Fibroblast of mammary gland (primary cell): Measurements from ENCODE around the gene VGLL2.
"Not testable (repeated sequence)": the region's sequence is repeated elsewhere in the genome, so short reads cannot be mapped to it uniquely, and the experiment has no call there.

Source experiments
- DNase-seq: peaks from one replicate; pipeline ENCODE4 v3.0.0-alpha.2; 2010; ENCODE audit warnings: low read depth
- H3K4me3 ChIP-seq: 2 replicates; pipeline ENCODE4 v1.5.1; 2011; ENCODE audit warnings: low read depth, mild to moderate bottlenecking, low read length, moderate library complexity; ENCODE audit not compliant: control insufficient read depth
- TF ChIP-seq, protein P1 (sequence below): conservative IDR thresholded peaks from 2 replicates; pipeline ENCODE4 v1.5.1; 2011; ENCODE audit warnings: low read depth, low read length, inconsistent platforms; ENCODE audit not compliant: control insufficient read depth, insufficient read depth

Gene VGLL2

GRCh38 chr6:117231466-117231865 lies 33.9 kb upstream of the VGLL2 start:
- TF ChIP-seq, protein P1, sequence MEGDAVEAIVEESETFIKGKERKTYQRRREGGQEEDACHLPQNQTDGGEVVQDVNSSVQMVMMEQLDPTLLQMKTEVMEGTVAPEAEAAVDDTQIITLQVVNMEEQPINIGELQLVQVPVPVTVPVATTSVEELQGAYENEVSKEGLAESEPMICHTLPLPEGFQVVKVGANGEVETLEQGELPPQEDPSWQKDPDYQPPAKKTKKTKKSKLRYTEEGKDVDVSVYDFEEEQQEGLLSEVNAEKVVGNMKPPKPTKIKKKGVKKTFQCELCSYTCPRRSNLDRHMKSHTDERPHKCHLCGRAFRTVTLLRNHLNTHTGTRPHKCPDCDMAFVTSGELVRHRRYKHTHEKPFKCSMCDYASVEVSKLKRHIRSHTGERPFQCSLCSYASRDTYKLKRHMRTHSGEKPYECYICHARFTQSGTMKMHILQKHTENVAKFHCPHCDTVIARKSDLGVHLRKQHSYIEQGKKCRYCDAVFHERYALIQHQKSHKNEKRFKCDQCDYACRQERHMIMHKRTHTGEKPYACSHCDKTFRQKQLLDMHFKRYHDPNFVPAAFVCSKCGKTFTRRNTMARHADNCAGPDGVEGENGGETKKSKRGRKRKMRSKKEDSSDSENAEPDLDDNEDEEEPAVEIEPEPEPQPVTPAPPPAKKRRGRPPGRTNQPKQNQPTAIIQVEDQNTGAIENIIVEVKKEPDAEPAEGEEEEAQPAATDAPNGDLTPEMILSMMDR: no peak

GRCh38 chr6:117232196-117232595 lies 33.2 kb upstream of the VGLL2 start:
- DNase-seq: peak; percentile 30
- no peak overlapping the region for H3K4me3 ChIP-seq
- TF ChIP-seq, protein P1: no peak

More at GRCh38 chr6:117231466-117231865, 33.9 kb upstream of the VGLL2 start:
- no peak for DNase-seq
- H3K4me3 ChIP-seq: no peak overlapping the region

- DNase-seq: peak; percentile 57
- TF ChIP-seq, protein P1: no peak
- no peak overlapping the region for H3K4me3 ChIP-seq
Observed at GRCh38 chr6:117233145-117233544, 32.2 kb upstream of the VGLL2 start.

DNA sequence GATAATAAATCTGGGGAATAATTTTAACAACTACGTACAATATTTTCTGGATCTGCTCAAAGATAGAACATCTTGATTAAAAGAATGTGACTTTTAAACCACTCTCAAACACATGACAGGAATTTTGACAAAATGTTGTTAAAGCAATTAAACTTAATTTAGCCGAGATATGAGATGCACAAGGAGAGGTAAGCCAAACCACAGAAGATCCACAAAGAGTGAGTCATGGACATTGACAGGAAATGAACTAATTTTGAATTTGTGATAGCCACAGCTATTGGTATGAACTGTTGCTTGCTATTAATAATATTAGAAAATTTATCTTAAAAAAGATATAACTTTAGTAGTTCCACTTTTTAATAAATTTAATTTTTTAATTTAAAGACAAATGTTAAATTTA lies 27.8 kb upstream of the VGLL2 start:
- no peak overlapping the region for H3K4me3 ChIP-seq

DNA sequence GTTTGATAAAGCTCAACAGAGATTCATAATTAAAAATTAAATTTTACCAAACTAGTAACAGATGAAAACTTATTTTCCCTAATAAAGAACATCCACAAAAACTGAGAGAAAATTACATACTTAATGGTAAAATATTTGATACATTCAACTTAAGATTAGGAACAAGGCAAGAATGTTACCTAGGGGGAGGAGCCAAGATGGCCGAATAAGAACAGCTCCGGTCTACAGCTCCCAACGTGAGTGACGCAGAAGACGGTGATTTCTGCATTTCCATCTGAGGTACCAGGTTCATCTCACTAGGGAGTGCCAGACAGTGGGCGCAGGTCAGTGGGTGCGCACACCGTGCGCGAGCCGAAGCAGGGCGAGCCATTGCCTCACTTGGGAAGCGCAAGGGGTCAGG lies 20.8 kb upstream of the VGLL2 start:
- not testable (repeated sequence) for H3K4me3 ChIP-seq, DNase-seq

More for the DNA sequence above, 27.8 kb upstream of the VGLL2 start:
- TF ChIP-seq, protein P1: no peak
- DNase-seq: peak; percentile 59

DNA sequence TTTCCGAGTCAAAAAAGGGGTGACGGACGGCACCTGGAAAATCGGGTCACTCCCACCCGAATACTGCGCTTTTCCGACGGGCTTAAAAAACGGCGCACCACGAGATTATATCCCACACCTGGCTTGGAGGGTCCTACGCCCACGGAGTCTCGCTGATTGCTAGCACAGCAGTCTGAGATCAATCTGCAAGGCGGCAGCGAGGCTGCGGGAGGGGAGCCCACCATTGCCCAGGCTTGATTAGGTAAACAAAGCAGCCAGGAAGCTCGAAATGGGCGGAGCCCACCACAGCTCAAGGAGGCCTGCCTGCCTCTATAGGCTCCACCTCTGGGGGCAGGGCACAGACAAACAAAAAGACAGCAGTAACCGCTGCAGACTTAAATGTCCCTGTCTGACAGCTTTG lies 20.4 kb upstream of the VGLL2 start:
- H3K4me3 ChIP-seq, DNase-seq: not testable (repeated sequence)

DNA sequence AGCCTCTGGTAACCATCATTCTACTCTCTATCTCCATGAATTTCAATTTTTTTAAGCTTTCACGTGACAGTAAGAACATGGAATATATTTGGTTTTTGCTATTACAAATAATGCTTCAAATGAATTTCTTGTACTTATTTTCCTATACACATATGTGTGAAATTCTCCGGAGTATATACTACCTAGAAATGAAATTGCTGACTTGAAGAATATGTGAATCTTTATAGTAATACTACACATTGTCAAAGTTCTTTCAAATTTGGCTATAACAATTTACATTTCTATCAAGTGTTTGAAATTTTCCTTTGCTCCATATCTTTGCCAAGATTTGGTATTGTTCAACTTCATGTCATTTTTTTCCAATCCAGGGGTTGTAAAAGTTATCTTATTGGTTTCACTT lies 11.6 kb upstream of the VGLL2 start:
- H3K4me3 ChIP-seq: no peak overlapping the region
- no peak for DNase-seq
- TF ChIP-seq, protein P1: no peak

DNA sequence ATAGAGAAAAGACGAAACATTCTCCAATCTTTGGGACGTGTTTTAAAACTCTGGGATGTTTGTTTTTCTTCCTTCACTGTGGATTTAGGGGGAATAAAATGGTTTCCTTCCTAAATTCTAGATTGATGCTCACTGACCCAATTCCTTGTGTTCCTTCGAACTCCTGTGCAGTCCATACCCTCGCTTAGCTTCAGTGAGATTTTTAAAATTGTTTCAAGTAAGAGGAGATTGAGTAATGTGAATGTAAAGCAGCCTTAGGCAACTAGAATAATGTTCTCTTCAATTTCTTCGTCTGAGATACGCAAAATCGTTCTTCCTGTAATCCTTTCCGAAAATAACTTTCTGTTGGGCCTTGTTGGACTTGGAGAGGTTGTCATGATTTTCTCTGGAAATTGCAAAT lies 2.6 kb upstream of the VGLL2 start:
- H3K4me3 ChIP-seq: no peak overlapping the region
- TF ChIP-seq, protein P1: no peak
- no peak for DNase-seq
